ENCODE measurements around the gene ARHGAP23. TPM values are rescaled to one million over a fixed set of nuclear protein-coding genes. Genes with fewer than 3 reads are reported as not detected.
"Not testable (repeated sequence)": the region's sequence is repeated elsewhere in the genome, so short reads cannot be mapped to it uniquely, and the experiment has no call there.

The ARHGAP23 gene
- total and polyA plus RNA-seq, 2 donors (not counting 3 experiments of a cell fraction or from before 2014, with no cell fraction given), result 25.4 to 190 TPM

- H4K20me1 ChIP-seq (replicated peaks; ENCODE audit: control insufficient read depth, extremely low read depth, insufficient read depth, low read length), result peaks cover under 1% of the 10 kb centered on the region
- H3K9ac ChIP-seq (replicated peaks; ENCODE audit: extremely low read depth, insufficient read depth, low read length), result no peak overlapping the region
- no peaks in the 10 kb centered on the region for H3K36me3 ChIP-seq (ENCODE audit: control insufficient read depth in 2 of 2, extremely low read depth in 1 of 2, insufficient read depth in 2 of 2, low read length in 2 of 2)
- CTCF ChIA-PET, result interaction anchor here (1.0 to 2.8 kb wide), 3 partner anchors 13 to 49 kb away, joined by 3 to 10 read pairs (median 5); no protein-coding TSS in a partner anchor
- intact Hi-C loops (cut with micrococcal nuclease), result no loop called here
- FAIRE-seq, result no peak
- H3K4me1 ChIP-seq (ENCODE audit: control insufficient read depth, extremely low read depth, insufficient read depth, low read length), result peaks cover 4% of the 10 kb centered on the region
- no peaks in the 10 kb centered on the region for H3K27me3 ChIP-seq (ENCODE audit: control insufficient read depth in 2 of 2, insufficient read depth in 2 of 2, low read length in 2 of 2)
- dilution Hi-C loops (cut with MboI; ENCODE audit: extremely low pct_ligation_motif_present, low sequenced_read_pairs), result no loop called here
- POLR2A ChIA-PET, result no interaction called here
- no peak overlapping the region for H3K4me3 ChIP-seq (replicated peaks in 1 of 3; ENCODE audit: insufficient read depth in 1 of 3, low read depth in 1 of 3, low read length in 3 of 3)
- H3K4me2 ChIP-seq (ENCODE audit: insufficient read depth, low read length), result no peak overlapping the region
- DNase-seq (ENCODE audit: low read depth, low spot score), result no peak
- no peaks in the 10 kb centered on the region for H3K9me1 ChIP-seq (replicated peaks; ENCODE audit: control insufficient read depth, extremely low read depth, insufficient read depth, low read length)
- TF ChIP-seq MYC (IDR thresholded peaks at IDR 0.05; ENCODE audit: low read depth, low read length), result no peak
- no peak for TF ChIP-seq POLR2A (IDR thresholded peaks at IDR 0.05; ENCODE audit: low read depth, low read length)
- TF ChIP-seq EZH2 (IDR thresholded peaks at IDR 0.05; ENCODE audit: borderline replicate concordance, low read depth, low read length, severe bottlenecking), result no peak
- TF ChIP-seq JUN (IDR thresholded peaks at IDR 0.05; ENCODE audit: borderline replicate concordance, insufficient read depth, insufficient read length, low read depth), result no peak
- peaks cover 93% of the 10 kb centered on the region for H3K79me2 ChIP-seq (ENCODE audit: control insufficient read depth, insufficient read depth, low read length)
- no TSS peak for BruUV-seq (replicated peaks)
- H3K27ac ChIP-seq (ENCODE audit: insufficient read depth, low read depth, low read length), result no peak overlapping the region
- no peaks in the 10 kb centered on the region for H3K9me3 ChIP-seq (replicated peaks; ENCODE audit: control insufficient read depth, insufficient read depth, low read length)
- H2AFZ ChIP-seq (ENCODE audit: low read depth, low read length), result no peak overlapping the region
These were observed 8.1 kb downstream of the ARHGAP23 start for GRCh38 chr17:38436386-38436785.

GRCh38 chr17:38437313-38437712 is 9.0 kb downstream of the ARHGAP23 start:
- H3K9me3 ChIP-seq (replicated peaks; ENCODE audit: control insufficient read depth, insufficient read depth, low read length); POLR2A ChIA-PET; H3K9me1 ChIP-seq (replicated peaks; ENCODE audit: control insufficient read depth, extremely low read depth, insufficient read depth, low read length); H3K4me3 ChIP-seq (replicated peaks in 1 of 3; ENCODE audit: insufficient read depth in 1 of 3, low read depth in 1 of 3, low read length in 3 of 3); intact Hi-C loops (cut with micrococcal nuclease); H2AFZ ChIP-seq (ENCODE audit: low read depth, low read length); FAIRE-seq; H3K36me3 ChIP-seq (ENCODE audit: control insufficient read depth in 2 of 2, extremely low read depth in 1 of 2, insufficient read depth in 2 of 2, low read length in 2 of 2); DNase-seq (ENCODE audit: low read depth, low spot score); H3K27me3 ChIP-seq (ENCODE audit: control insufficient read depth in 2 of 2, insufficient read depth in 2 of 2, low read length in 2 of 2); BruUV-seq (replicated peaks); dilution Hi-C loops (cut with MboI; ENCODE audit: extremely low pct_ligation_motif_present, low sequenced_read_pairs); H3K4me1 ChIP-seq (ENCODE audit: control insufficient read depth, extremely low read depth, insufficient read depth, low read length); H4K20me1 ChIP-seq (replicated peaks; ENCODE audit: control insufficient read depth, extremely low read depth, insufficient read depth, low read length); H3K4me2 ChIP-seq (ENCODE audit: insufficient read depth, low read length); H3K27ac ChIP-seq (ENCODE audit: insufficient read depth, low read depth, low read length); H3K9ac ChIP-seq (replicated peaks; ENCODE audit: extremely low read depth, insufficient read depth, low read length): not testable (repeated sequence)
- CTCF ChIA-PET, result interaction anchor here (1.0 to 1.6 kb wide), 3 partner anchors 12 to 48 kb away, joined by 3 to 7 read pairs (median 5); no protein-coding TSS in a partner anchor
- peaks cover 89% of the 10 kb centered on the region for H3K79me2 ChIP-seq (ENCODE audit: control insufficient read depth, insufficient read depth, low read length)
